IPS-11a (cell line): ENCODE measurements around the gene ACOX3.

ENCODE experiments used
- H3K4me3 ChIP-seq: one replicate; pipeline ENCODE4 v1.5.1; 2013; ENCODE audit warnings: low read depth, low read length, control low read depth

The ACOX3 gene

GRCh38 chr4:8325291-8325973 lies 115.1 kb downstream of the ACOX3 start:
- H3K4me3 ChIP-seq: no peak overlapping the region

GRCh38 chr4:8324640-8325239 lies 115.8 kb downstream of the ACOX3 start:
- H3K4me3 ChIP-seq: no peak overlapping the region

GRCh38 chr4:8323947-8324555 lies 116.5 kb downstream of the ACOX3 start:
- no peak overlapping the region for H3K4me3 ChIP-seq

GRCh38 chr4:8322794-8323704 lies 117.5 kb downstream of the ACOX3 start:
- no peak overlapping the region for H3K4me3 ChIP-seq

GRCh38 chr4:8321771-8322170 lies 118.8 kb downstream of the ACOX3 start:
- no peak overlapping the region for H3K4me3 ChIP-seq

GRCh38 chr4:8321220-8321619 lies 119.3 kb downstream of the ACOX3 start:
- no peak overlapping the region for H3K4me3 ChIP-seq

- no peak overlapping the region for H3K4me3 ChIP-seq
Observed at GRCh38 chr4:8320386-8320750, 120.2 kb downstream of the ACOX3 start.

- H3K4me3 ChIP-seq: no peak overlapping the region
Observed at GRCh38 chr4:8319731-8320385, 120.7 kb downstream of the ACOX3 start.

GRCh38 chr4:8319061-8319460 lies 121.5 kb downstream of the ACOX3 start:
- H3K4me3 ChIP-seq: no peak overlapping the region

GRCh38 chr4:8318509-8318908 lies 122.0 kb downstream of the ACOX3 start:
- no peak overlapping the region for H3K4me3 ChIP-seq

GRCh38 chr4:8317474-8317873 lies 123.0 kb downstream of the ACOX3 start:
- no peak overlapping the region for H3K4me3 ChIP-seq

GRCh38 chr4:8316911-8317351 lies 123.6 kb downstream of the ACOX3 start:
- no peak overlapping the region for H3K4me3 ChIP-seq
